Activated T-helper 2 cell treated with anti-CD3 and anti-CD28 coated beads, Interferon-gamma antibody, Interleukin-2, Interleukin-4, amounts not matched to agents 10 μg/mL and 5 μg/mL and 100 μg/mL, durations not matched to agents 14 hours and 24 hours and 36 hours (primary cell): ENCODE data around the gene VSTM2L. TPM values are rescaled to one million over a fixed set of nuclear protein-coding genes. Genes with fewer than 3 reads are reported as not detected.

Experiments used
- DNase-seq: peaks from one replicate; pipeline ENCODE4 v3.0.0; 2021; ENCODE audit warnings: low spot score
- H3K27ac Mint-ChIP-seq: one replicate; pipeline ENCODE4 v1.8.0; 2021; ENCODE audit warnings: mixed read lengths
- H3K27me3 Mint-ChIP-seq: one replicate; pipeline ENCODE4 v1.8.0; 2021; ENCODE audit warnings: low read depth, mixed read lengths
- H3K36me3 Mint-ChIP-seq: one replicate; pipeline ENCODE4 v1.8.0; 2021; ENCODE audit warnings: low read depth, mixed read lengths
- H3K4me1 Mint-ChIP-seq: one replicate; pipeline ENCODE4 v1.8.0; 2021; ENCODE audit warnings: low read depth, mixed read lengths
- H3K4me3 Mint-ChIP-seq: one replicate; pipeline ENCODE4 v1.8.0; 2021; ENCODE audit warnings: low read depth, mild to moderate bottlenecking, moderate library complexity, mixed read lengths
- H3K9me3 Mint-ChIP-seq: one replicate; pipeline ENCODE4 v1.8.0; 2021; ENCODE audit warnings: mixed read lengths
- intact Hi-C: fragments of 100-400 bp; cut with micrococcal nuclease; formaldehyde crosslinking; loops from one replicate; pipeline ENCODE4 v1.15.1; 2023
- total RNA-seq: library from RNA; stranded (reverse); gene quantifications from 2 replicates; pipeline ENCODE4 v1.2.3, GENCODE V29; 2022

The VSTM2L gene
- total RNA-seq, 1 donor from 2014 or later = 0.23 TPM

- Mint-ChIP-seq H3K4me3 (no peak overlapping the region), H3K36me3 (peaks cover 55% of the 10 kb centered on the region), H3K9me3 (no peaks in the 10 kb centered on the region), H3K27ac (peak overlapping the region; percentile 83), H3K4me1 (peaks cover 27% of the 10 kb centered on the region), H3K27me3 (no peaks in the 10 kb centered on the region)
- DNase-seq = no peak
- intact Hi-C loops = loop anchor here (5.0 to 10.0 kb wide), 4 partner anchors 69 to 429 kb away; partner anchors contain the start of gene VSTM2L
Observed at GRCh38 chr20:37991157-37991866, 88.4 kb downstream of the VSTM2L start.

- Mint-ChIP-seq H3K27me3 (no peaks in the 10 kb centered on the region), H3K27ac (no peak overlapping the region), H3K4me3 (no peak overlapping the region), H3K4me1 (peaks cover 27% of the 10 kb centered on the region), H3K9me3 (no peaks in the 10 kb centered on the region), H3K36me3 (peaks cover 57% of the 10 kb centered on the region)
- no peak for DNase-seq
- intact Hi-C loops = loop anchor here (5.0 to 10.0 kb wide), 4 partner anchors 70 to 430 kb away; partner anchors contain the start of gene VSTM2L
Observed at GRCh38 chr20:37991908-37992307, 89.0 kb downstream of the VSTM2L start.

- intact Hi-C loops = loop anchor here (5.0 to 10.0 kb wide), 4 partner anchors 71 to 431 kb away; partner anchors contain the start of gene VSTM2L
- DNase-seq = no peak
- no peaks in the 10 kb centered on the region for H3K9me3 Mint-ChIP-seq
- no peak overlapping the region for H3K4me3 Mint-ChIP-seq
- no peaks in the 10 kb centered on the region for H3K27me3 Mint-ChIP-seq
- H3K27ac Mint-ChIP-seq = no peak overlapping the region
- peaks cover 27% of the 10 kb centered on the region for H3K4me1 Mint-ChIP-seq
- H3K36me3 Mint-ChIP-seq = peaks cover 60% of the 10 kb centered on the region
Observed at GRCh38 chr20:37992802-37993409, 90.0 kb downstream of the VSTM2L start.

- intact Hi-C loops = loop anchor here (5.0 to 10.0 kb wide), 4 partner anchors 72 to 432 kb away; partner anchors contain the start of gene VSTM2L
Observed at GRCh38 chr20:37994512-37994911, 91.6 kb downstream of the VSTM2L start.

More at GRCh38 chr20:37994512-37994911, 91.6 kb downstream of the VSTM2L start:
- Mint-ChIP-seq H3K4me1 (peaks cover 29% of the 10 kb centered on the region), H3K9me3 (no peaks in the 10 kb centered on the region), H3K27ac (no peak overlapping the region), H3K4me3 (no peak overlapping the region), H3K27me3 (no peaks in the 10 kb centered on the region), H3K36me3 (peaks cover 63% of the 10 kb centered on the region)
- no peak for DNase-seq

Other genes with a start within 250 kb of the VSTM2L start
- gene CTNNBL1, start 209.1 kb upstream of the VSTM2L start, total RNA-seq = 100 and 108 TPM in 2 replicates
- 35.7 and 36.7 TPM in 2 replicates for gene TTI1, start 130.3 kb downstream of the VSTM2L start, total RNA-seq
- gene RPRD1B, start 130.6 kb downstream of the VSTM2L start, total RNA-seq = 39.4 and 42.6 TPM in 2 replicates